Lower lobe of right lung (tissue), 2 donors: ENCODE data around the gene PPP1R14B. TPM values are rescaled to one million over a fixed set of nuclear protein-coding genes. Genes with fewer than 3 reads are reported as not detected.
A peak's percentile ranks its signal among the peaks of the same experiment; 100 is the strongest.

Experiments used
- ATAC-seq, 2 donors: fragments of 200-7000 bp; cut with Tn5 transposase; one replicate each; pipeline ENCODE4 v1.9.1; 2020 to 2022; ENCODE audit warnings: mild to moderate bottlenecking in 2 of 2, moderate library complexity in 2 of 2
- DNase-seq: peaks from one replicate; pipeline ENCODE4 v3.0.0-alpha.2; 2020
- H3K27ac ChIP-seq: fragments of 200-600 bp; one replicate; pipeline ENCODE4 v1.8.0; 2022
- H3K27me3 ChIP-seq: fragments of 200-600 bp; one replicate; pipeline ENCODE4 v1.8.0; 2022; ENCODE audit warnings: low read depth
- H3K36me3 ChIP-seq: fragments of 200-600 bp; one replicate; pipeline ENCODE4 v1.8.0; 2022; ENCODE audit warnings: mild to moderate bottlenecking
- H3K4me1 ChIP-seq: fragments of 200-600 bp; one replicate; pipeline ENCODE4 v1.8.0; 2022
- H3K4me3 ChIP-seq: fragments of 200-600 bp; one replicate; pipeline ENCODE4 v1.8.0; 2022; ENCODE audit warnings: mild to moderate bottlenecking
- H3K9me3 ChIP-seq: fragments of 200-600 bp; one replicate; pipeline ENCODE4 v1.8.0; 2022
- intact Hi-C: fragments of 100-400 bp; cut with DNase I; formaldehyde crosslinking; loops from one replicate; pipeline ENCODE4 v1.11.0; 2022
- total RNA-seq: library from RNA; stranded (reverse); fragmentation: NEBNext Ultra II Directional; extraction: Animal tissue kit (Norgen Biotek cat#: 25700); gene quantifications from one replicate; pipeline ENCODE4 v1.2.1, GENCODE V29; 2021
- TF ChIP-seq, protein P1 (sequence below): fragments of 200-600 bp; IDR thresholded peaks from one replicate; pipeline ENCODE4 v1.8.0; 2022; ENCODE audit warnings: antibody characterized with exemption, mild to moderate bottlenecking
- donor health status: DM: no; HTN: yes; CAD: no; lungs with severe emphysema.

Gene PPP1R14B
- total RNA-seq, 1 donor from 2014 or later: 55.4 TPM

DNA sequence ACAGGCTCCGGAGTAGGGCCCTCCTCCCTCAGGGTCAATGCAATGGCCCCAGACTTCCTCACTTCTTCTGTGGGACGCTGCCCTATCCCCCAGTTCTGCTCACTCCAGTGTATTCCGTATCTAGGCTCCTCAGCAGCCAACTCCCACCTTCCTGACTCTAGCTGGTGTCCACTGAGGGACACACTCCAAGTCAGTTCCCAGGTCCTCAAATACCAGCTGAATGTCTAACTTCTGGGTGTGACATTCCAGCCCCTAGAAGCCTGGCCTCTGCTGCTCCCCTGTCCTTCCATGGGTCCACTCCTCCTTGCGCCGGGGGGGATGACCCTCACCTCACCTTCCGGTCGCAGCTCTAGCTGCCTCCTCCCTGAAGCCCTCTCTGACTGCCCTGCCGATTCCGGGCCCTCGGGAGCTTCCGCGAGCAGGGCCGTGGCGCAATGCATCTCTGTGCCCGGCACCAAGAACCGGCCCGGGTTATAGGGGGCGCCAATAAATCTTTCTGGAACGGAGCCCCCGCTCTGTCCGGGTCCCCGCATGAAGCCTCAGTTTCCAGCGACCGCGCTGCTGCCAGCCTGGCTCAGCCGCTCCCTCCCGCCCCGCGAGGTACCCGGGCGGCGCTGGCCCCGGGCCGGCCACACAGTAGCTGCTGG lies 22.3 kb upstream of the PPP1R14B start:
- H3K4me3 ChIP-seq: peak overlapping the region; percentile 95
- H3K4me1 ChIP-seq: peaks cover 40% of the 10 kb centered on the region
- peak; percentile 84 for DNase-seq
- H3K36me3 ChIP-seq: peaks cover 33% of the 10 kb centered on the region
- intact Hi-C loops: no loop called here
- TF ChIP-seq, protein P1, sequence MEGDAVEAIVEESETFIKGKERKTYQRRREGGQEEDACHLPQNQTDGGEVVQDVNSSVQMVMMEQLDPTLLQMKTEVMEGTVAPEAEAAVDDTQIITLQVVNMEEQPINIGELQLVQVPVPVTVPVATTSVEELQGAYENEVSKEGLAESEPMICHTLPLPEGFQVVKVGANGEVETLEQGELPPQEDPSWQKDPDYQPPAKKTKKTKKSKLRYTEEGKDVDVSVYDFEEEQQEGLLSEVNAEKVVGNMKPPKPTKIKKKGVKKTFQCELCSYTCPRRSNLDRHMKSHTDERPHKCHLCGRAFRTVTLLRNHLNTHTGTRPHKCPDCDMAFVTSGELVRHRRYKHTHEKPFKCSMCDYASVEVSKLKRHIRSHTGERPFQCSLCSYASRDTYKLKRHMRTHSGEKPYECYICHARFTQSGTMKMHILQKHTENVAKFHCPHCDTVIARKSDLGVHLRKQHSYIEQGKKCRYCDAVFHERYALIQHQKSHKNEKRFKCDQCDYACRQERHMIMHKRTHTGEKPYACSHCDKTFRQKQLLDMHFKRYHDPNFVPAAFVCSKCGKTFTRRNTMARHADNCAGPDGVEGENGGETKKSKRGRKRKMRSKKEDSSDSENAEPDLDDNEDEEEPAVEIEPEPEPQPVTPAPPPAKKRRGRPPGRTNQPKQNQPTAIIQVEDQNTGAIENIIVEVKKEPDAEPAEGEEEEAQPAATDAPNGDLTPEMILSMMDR: no peak
- H3K27ac ChIP-seq: peak overlapping the region; percentile 99
- H3K27me3 ChIP-seq: no peaks in the 10 kb centered on the region
- no peaks in the 10 kb centered on the region for H3K9me3 ChIP-seq
- peak; percentile 31 to 48 for ATAC-seq

DNA sequence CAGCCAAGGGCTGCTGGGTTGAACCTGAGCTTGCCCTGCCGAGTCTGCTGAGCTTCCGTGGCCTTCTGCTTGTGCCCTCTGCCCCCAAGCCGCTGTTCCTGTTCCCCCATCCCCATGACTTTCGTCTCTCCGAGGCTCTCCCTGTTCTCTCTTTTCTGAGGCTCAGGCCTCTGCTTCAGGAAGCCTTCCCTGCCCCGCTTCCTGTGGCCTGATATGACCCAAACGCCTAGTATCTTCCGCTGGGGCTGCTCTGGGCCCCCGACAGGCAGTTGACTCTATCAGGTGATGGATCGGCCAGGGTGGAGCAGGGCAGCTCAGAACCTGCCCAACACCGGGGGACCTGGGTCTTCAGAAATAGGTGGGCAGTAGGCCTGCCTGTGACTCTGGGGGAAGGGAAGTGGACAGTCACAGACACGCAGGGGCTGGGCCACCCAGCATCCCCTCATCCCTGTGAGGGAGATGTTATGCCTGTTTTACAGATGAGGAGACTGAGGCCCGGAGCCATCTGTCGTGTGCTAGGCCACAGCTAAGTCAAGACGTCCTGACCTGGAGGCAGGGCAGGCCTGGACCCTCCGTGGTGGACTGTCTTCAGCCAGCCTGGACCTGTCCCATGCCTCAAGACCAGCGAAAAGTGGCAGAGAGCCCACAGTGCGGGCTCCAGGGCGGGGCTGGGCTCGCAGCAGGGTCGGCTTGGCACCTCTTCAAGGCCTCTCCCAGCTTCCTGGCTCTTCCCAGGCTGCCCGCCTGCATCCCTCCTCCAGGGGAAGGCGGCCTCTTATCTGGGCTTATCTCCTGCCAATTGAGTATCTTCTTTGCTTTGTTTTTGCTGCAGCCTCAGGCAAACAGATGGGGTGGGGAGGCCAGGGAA lies 21.5 kb upstream of the PPP1R14B start:
- peak overlapping the region; percentile 99 for H3K27ac ChIP-seq
- peak; percentile 72 for DNase-seq
- ATAC-seq: no peak
- intact Hi-C loops: no loop called here
- no peaks in the 10 kb centered on the region for H3K9me3 ChIP-seq
- H3K36me3 ChIP-seq: peaks cover 41% of the 10 kb centered on the region
- peak overlapping the region; percentile 95 for H3K4me3 ChIP-seq
- H3K4me1 ChIP-seq: peaks cover 40% of the 10 kb centered on the region
- TF ChIP-seq, protein P1: no peak
- H3K27me3 ChIP-seq: no peaks in the 10 kb centered on the region

DNA sequence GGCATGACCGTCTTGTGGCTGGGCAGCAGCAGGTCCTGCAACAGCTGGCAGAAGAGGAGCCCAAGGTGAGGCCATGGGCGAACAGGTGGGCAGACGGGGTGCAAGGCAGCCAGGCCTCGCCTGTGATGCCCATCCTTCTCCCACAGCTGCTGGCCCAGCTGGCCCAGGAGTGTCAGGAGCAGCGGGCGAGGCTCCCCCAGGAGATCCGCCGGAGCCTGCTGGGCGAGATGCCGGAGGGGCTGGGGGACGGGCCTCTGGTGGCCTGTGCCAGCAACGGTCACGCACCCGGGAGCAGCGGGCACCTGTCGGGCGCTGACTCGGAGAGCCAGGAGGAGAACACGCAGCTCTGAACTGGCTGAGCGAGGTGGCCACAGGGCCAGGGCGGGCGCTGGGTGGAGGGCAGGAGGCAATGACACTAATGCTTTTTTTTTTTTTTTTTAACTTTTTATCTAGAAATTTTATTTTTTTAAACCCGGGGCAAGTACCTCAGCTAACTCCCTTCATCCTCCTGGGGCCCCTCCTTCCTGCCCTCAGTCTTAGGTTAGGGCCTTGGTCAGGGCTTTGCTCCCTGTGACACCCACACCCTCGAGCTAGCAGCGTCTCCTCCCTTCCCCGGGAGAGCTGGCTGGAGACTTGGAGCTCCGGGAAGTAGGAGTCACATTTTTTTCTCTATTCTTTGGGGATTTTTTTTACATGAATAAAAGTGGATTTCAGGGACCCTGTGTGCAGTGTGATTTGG lies 20.6 kb upstream of the PPP1R14B start:
- Histone ChIP-seq H3K36me3 (peaks cover 50% of the 10 kb centered on the region), H3K27ac (peak overlapping the region; percentile 99), H3K4me3 (peak overlapping the region; percentile 95), H3K4me1 (peaks cover 35% of the 10 kb centered on the region), H3K27me3 (no peaks in the 10 kb centered on the region), H3K9me3 (no peaks in the 10 kb centered on the region)
- no peak for DNase-seq
- intact Hi-C loops: no loop called here
- TF ChIP-seq, protein P1: no peak
- ATAC-seq: no peak

DNA sequence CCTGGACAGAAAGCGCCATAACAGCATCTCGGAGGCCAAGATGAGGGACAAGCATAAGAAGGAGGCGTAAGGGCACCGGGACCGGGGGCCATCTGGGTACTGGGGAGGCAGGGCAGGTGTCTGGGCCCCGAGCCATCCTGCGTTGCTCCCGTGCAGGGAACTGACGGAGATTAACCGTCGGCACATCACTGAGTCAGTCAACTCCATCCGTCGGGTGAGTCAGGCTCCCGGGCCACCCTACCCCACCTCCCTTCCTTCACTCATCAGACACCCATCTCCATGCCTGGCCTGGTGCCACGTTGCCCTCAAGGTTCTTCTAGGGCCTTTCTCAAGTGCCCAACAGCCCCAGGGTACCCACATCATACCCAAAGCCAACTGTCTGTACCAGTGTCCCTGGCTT lies 19.6 kb upstream of the PPP1R14B start:
- DNase-seq (no peak), ATAC-seq (no peak)
- TF ChIP-seq, protein P1: no peak
- H3K27me3 ChIP-seq: no peaks in the 10 kb centered on the region
- H3K36me3 ChIP-seq: peaks cover 60% of the 10 kb centered on the region
- no peak overlapping the region for H3K4me3 ChIP-seq
- H3K9me3 ChIP-seq: no peaks in the 10 kb centered on the region
- H3K4me1 ChIP-seq: peaks cover 25% of the 10 kb centered on the region
- no peak overlapping the region for H3K27ac ChIP-seq
- intact Hi-C loops: no loop called here
